Mucosa of stomach (tissue), 1 donor: ENCODE results near the gene CKB.

Source experiments
- H3K27me3 ChIP-seq: one replicate; pipeline ENCODE4 v1.7.0; 2013; ENCODE audit warnings: mild to moderate bottlenecking, low read length; ENCODE audit not compliant: control insufficient read depth, insufficient read depth
- H3K36me3 ChIP-seq: one replicate; pipeline ENCODE4 v1.7.0; 2013; ENCODE audit warnings: low read length; ENCODE audit not compliant: control insufficient read depth, insufficient read depth
- H3K4me1 ChIP-seq: one replicate; pipeline ENCODE4 v1.7.0; 2013; ENCODE audit warnings: mild to moderate bottlenecking, low read length; ENCODE audit not compliant: control insufficient read depth, insufficient read depth
- H3K4me3 ChIP-seq: one replicate; pipeline ENCODE4 v1.7.0; 2013; ENCODE audit warnings: low read length
- H3K9ac ChIP-seq: one replicate; pipeline ENCODE4 v1.7.0; 2013; ENCODE audit warnings: mild to moderate bottlenecking, low read length, moderate library complexity
- H3K9me3 ChIP-seq: one replicate; pipeline ENCODE4 v1.7.0; 2013; ENCODE audit warnings: mild to moderate bottlenecking, low read length, moderate library complexity; ENCODE audit not compliant: control insufficient read depth
- donor health status: Pancreatic carcinoma.

Gene CKB

DNA sequence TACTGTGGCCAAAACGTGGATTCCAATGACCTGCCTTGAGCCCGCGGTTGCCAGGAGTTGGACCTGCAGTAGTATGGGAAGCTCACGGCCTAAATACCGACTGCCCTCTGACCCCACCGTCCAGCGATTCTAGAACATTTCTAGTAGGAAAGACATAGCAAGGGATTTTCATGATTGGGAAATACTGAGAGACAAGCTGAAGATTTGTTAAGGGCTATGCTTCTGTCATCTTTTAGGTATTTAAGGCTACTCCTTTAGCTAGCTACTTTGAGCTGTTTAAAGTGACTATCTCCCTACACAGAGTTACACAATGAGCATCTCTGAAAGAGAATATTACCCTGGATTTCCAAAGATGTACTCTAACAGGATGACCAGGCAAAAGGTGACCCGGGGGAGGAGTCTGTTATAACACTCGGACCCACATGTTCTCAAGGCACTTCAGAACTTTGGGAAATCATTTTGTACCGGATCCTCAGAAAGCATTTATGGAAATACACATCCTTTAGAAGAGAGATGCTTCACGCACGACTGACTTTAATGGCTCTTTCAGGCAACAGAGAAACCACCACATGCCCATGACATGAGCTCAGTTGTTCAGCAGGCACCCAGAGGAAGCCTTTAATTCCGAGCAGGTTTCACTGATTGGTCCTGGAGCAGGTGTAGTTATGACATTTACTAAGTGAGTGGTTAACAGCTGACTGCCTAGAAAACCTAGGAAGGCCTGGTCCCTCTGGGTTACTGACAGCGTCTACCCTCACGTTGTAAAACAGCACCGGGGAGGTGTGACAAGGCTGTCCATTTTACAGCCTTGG, 35.6 kb upstream of the CKB start:
- no peak overlapping the region for H3K9ac ChIP-seq
- H3K4me1 ChIP-seq = peaks cover 19% of the 10 kb centered on the region

DNA sequence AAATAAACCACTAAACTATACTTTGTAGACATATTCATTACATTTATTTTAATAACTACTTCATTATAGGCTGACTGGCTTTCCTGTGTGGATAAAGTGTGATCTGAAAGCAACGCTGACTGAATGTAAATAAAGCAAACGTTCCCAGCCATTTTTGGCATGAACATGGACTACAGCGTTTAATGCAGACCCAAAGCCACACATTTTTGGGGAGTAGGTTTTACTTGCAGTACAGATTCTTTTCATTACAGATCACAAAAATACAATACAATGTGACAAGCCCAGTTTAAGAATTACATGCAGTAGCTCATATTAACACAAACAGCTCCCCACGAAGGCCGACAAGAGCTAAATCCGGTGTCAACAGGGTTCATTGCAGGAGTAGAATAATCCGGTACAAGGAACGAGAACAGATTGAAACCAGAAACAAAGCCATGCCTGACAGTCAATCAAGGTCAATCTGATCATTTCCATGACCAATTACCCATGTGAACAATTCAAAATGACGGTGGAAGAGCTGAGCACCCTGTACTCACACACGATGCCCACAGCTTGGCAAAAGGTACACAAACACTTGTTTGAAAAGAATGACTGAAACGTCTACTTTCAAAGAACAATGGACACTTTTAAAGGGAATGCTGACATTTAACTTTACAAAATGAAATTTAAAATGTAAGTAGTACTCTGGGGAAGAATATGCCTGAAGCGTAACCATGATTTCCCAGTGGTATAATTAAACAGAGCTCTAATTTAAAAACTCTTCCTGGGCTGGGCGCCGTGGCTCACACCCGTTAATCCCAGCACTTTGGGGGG, 34.5 kb upstream of the CKB start:
- Histone ChIP-seq H3K27me3 (no peaks in the 10 kb centered on the region), H3K9ac (no peak overlapping the region)

More for the DNA sequence above, 35.6 kb upstream of the CKB start:
- Histone ChIP-seq H3K9me3 (no peaks in the 10 kb centered on the region), H3K36me3 (peaks cover 4% of the 10 kb centered on the region), H3K27me3 (no peaks in the 10 kb centered on the region), H3K4me3 (no peak overlapping the region)

DNA sequence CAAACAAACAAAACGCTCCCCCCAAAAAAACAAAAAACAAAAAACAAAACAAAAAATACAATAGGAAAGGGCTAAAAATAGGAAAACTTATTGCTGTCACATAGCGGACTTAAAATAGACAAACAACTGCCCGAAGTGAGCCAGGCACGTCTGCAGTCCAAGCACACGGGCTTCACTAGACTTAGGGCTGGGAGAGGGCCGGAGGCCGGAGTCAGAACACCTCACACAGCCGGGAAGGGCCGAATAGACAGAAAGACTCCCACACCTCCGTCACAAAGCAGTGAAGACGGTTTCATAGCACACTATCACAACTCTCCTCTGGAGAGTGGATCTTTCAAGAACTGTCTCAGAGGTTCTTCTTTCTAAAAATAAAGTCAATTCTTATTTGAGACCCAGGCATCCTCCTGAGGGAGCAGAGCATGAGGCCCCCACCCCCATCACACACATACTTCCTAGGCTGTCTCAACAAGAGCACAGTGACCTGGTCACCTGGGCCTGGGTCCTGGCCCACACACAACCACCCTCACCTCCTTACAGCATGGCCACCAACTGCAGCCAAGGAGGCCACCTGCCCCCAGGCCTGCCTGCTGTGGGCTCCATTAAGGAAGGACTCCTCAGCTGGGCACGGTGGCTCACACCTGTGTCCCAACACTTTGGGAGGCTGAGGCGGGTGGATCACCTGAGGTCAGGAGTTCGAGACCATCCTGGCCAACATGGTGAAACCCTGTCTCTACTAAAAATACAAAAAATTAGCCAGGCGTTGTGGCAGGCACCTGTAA, 33.1 kb upstream of the CKB start:
- no peaks in the 10 kb centered on the region for H3K27me3 ChIP-seq
- peaks cover 13% of the 10 kb centered on the region for H3K4me1 ChIP-seq
- H3K9me3 ChIP-seq = no peaks in the 10 kb centered on the region
- no peak overlapping the region for H3K4me3 ChIP-seq
- H3K9ac ChIP-seq = no peak overlapping the region
- H3K36me3 ChIP-seq = peaks cover 4% of the 10 kb centered on the region

More for the DNA sequence above, 34.5 kb upstream of the CKB start:
- H3K9me3 ChIP-seq = no peaks in the 10 kb centered on the region
- H3K4me3 ChIP-seq = no peak overlapping the region
- peaks cover 4% of the 10 kb centered on the region for H3K36me3 ChIP-seq
- H3K4me1 ChIP-seq = peaks cover 19% of the 10 kb centered on the region

DNA sequence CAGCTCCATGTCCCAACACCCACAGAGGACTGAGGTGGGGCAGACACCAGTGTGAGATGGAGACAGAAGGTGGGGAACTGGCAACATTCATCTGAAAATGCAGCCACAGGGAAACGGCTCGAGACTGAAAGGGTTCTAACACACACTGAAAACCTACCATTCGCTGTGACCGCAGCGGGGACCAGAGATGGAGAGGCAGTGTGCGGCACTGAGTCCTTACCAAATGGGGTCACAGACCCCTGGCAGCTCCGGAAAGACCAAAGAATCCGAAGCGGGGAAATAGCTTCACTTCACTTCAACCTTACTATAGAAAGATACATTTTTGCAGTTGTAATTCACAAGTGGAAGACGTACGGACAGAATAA, 30.2 kb upstream of the CKB start:
- Histone ChIP-seq H3K36me3 (no peaks in the 10 kb centered on the region), H3K27me3 (no peaks in the 10 kb centered on the region), H3K9me3 (no peaks in the 10 kb centered on the region), H3K9ac (no peak overlapping the region), H3K4me3 (no peak overlapping the region), H3K4me1 (peaks cover 19% of the 10 kb centered on the region)

DNA sequence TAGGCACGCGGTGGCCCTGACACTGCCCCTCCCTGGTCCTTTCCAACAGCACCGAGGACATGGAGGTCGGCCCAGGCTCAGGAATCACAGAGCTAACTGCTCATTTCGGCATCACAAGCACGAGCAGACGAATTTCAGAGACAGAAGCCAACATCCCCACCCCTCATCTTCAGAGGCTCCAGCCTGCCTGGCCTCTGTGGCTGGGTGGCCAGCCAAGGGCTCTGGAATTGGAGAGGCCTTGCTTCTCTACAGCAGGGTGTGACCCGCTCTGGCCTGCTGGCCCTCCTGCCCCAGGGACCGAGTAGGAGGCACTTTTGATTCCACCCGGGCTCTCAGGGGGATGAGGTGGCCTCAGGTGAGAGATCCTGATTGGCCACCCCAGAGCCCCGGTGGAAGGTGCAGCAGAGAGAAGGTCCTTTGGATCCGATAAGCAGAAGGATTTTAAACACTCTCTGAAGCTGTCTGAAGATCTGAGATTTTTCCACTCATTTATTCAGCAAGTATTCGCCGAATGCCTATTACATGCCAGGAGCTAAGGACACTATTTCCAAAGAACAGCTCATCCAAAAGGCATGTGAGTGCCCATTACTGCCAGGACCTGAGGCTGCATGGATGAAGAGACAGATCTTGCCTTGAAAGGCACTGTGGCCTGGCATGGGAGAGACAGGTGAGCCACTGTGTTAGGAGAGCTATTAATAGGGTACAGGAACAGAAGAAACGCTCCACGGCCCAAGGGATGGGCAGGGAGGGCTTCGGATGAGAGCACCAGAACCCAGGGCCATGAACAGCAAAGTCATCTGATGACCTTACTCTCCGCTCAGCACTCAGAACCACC, 29.6 kb upstream of the CKB start:
- Histone ChIP-seq H3K4me1 (peaks cover 19% of the 10 kb centered on the region), H3K36me3 (no peaks in the 10 kb centered on the region), H3K27me3 (no peaks in the 10 kb centered on the region), H3K9me3 (no peaks in the 10 kb centered on the region), H3K9ac (no peak overlapping the region), H3K4me3 (no peak overlapping the region)

DNA sequence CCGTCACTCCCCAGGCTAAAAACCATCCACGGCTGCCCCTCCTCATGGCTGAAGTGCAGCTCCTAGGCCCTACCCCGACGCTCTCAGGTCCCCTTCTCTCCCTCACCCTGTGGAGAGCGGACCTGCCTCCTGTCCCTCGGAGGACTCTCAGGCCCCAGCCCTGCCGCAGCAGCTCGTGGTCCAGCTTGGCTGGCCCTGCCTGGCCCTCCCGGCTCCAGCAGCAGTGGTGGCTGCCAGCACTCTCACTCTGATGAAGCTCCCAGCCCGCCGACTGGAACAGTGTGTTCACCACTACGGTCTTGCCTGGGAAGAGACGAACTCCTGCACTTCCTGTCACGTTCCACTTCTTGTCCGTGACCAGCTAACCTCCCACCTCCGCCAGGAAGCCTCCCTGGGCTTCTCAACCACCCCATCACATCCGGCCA, 28.7 kb upstream of the CKB start:
- Histone ChIP-seq H3K4me1 (peaks cover 25% of the 10 kb centered on the region), H3K4me3 (no peak overlapping the region), H3K9ac (no peak overlapping the region), H3K36me3 (no peaks in the 10 kb centered on the region), H3K9me3 (no peaks in the 10 kb centered on the region), H3K27me3 (no peaks in the 10 kb centered on the region)

DNA sequence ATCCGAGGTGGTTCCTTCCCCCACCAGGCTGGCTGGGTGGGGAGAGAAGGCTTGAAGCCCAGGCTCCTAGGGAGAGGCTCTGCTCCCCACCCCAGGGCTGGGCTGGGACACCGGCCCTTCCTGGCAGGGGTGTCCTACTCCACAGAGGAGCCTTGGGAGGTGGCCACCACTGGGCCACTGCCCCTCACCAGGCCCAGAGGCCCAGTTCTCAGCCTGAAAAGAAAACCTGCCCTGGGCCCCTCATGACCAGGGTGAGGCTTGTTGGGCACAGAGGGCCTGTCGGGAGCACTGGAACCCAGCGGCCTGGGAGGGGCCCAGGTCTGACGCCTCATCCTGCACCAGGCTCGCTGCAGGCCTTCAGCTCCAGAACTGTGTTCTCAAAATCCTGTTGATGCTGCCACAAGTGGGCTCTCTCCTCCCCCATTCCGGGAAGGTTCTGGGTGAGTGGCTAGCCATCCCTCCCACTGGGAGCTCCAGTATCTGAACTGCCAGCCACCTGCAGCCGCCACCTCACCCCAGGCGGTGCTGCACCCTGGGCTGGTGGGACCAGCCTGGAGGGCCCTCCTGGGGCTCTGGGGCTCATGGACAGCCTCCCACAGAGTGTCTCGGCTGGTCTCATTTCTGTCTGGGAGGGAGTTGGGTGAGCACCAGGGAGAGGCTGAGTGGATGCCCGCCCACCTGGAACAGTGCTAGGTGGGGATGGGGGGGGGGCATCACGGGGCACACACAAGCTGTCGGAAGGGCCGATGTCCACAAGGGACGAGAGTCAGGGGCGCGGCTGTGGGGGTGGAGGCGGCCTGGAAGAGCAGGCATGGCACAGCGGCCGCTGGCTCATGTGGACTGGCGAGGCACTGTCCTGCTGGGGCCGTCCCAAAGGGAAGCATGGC, 28.1 kb upstream of the CKB start:
- Histone ChIP-seq H3K27me3 (no peaks in the 10 kb centered on the region), H3K9ac (peak overlapping the region; percentile 9), H3K4me3 (no peak overlapping the region), H3K36me3 (no peaks in the 10 kb centered on the region), H3K4me1 (peaks cover 25% of the 10 kb centered on the region), H3K9me3 (no peaks in the 10 kb centered on the region)

DNA sequence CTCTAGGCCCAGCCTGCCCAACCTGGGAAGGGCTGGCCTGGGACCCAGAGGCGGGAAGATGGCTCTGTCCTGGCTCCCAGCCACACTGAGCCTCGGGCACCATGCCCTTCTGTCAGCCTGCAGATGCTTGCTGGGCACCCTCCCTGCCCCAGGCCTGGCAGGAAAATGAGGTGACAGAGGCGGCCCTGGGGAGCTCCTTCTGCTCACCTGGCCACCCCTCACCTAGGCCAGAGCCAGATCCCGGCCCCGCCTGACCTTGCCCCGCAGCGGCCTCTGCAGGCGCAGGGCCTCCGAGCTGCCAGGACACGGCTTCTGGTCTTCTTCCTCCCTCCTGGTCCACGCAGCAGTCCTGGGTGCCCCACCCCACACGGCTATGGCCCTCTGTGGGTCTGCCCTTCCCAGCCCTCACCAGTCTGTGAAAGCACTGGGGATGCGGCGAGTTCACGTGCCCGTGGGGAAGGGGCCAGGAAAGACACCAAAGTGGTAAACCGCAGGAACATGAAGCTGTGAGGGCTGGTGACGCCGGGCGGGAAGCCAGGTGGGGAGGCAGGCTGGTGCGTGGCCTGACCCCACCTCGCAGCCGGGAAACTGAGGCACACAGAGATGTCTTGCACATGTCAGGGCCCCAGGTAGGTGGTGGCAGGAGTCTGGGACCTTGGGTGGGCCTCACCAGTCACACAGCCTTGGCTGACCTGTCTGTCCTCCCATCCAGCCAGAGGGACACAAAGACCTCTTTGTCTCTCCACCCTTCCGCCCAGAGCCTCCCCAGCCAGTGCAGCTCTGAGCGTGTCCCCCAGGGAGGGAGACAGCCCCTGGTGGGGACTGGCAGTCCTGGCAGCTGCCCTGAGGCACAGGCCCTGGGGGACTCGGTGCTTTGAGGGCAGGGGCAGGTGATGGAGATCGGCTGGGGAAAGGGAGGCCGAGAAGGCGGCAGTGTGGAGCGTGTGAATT, 27.0 kb upstream of the CKB start:
- peak overlapping the region; percentile 9 for H3K9ac ChIP-seq
- no peaks in the 10 kb centered on the region for H3K9me3 ChIP-seq
- peaks cover 22% of the 10 kb centered on the region for H3K4me1 ChIP-seq
- H3K4me3 ChIP-seq = no peak overlapping the region
- H3K36me3 ChIP-seq = no peaks in the 10 kb centered on the region
- no peaks in the 10 kb centered on the region for H3K27me3 ChIP-seq

DNA sequence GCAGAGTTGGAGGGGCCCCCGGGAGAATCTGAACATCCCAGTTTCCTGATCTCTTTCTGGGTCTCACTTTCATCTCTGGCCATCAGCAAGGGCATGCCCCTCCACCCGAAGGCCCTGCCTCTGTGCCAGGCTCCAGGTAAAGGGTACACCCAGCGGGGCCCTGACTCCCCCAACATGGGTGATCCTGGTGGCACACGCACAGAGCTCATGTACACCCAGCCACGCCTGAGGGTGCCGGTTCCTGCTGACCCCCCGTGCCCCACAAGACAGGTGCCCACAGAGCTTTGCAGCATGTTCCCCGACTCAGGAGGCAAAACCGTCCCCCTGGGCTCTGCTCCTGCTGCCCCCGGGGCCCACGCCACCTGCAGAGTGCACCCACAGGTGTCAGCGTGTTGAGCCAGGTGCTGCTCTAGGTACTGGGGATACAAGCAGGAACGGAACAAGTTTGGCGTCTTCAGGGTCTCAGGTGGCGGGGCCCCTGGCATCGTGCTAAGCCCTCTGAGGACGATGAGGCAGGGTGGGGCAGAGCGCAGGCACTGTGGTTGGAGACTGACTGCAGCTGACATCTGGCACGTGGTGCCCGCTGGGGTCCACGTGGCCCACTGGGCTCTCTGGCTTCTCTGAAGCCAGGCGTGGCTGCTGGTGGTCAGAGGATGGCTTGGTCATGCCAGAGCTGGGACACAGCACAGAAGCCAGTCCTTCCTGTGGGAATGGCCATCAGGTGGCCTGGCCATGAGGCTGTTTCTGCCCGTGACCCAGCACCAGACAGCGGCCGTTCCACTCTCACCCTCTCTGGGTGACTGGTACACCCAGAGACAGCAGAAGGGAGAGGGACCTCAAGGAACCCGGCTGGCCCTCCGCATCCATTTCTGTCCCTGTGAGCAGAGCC, 26.1 kb upstream of the CKB start:
- no peak overlapping the region for H3K9ac ChIP-seq
- no peaks in the 10 kb centered on the region for H3K36me3 ChIP-seq
- no peaks in the 10 kb centered on the region for H3K9me3 ChIP-seq
- H3K27me3 ChIP-seq = no peaks in the 10 kb centered on the region
- H3K4me1 ChIP-seq = peaks cover 26% of the 10 kb centered on the region
- H3K4me3 ChIP-seq = no peak overlapping the region
